COLO668 (cell line): ENCODE measurements around the gene NTSR1.

Source experiments
- DNase-seq: peaks from one replicate; lab custom pipeline; 2025; ENCODE audit not compliant: unreplicated experiment; lab: John Stamatoyannopoulos, UW

NTSR1 gene

DNA sequence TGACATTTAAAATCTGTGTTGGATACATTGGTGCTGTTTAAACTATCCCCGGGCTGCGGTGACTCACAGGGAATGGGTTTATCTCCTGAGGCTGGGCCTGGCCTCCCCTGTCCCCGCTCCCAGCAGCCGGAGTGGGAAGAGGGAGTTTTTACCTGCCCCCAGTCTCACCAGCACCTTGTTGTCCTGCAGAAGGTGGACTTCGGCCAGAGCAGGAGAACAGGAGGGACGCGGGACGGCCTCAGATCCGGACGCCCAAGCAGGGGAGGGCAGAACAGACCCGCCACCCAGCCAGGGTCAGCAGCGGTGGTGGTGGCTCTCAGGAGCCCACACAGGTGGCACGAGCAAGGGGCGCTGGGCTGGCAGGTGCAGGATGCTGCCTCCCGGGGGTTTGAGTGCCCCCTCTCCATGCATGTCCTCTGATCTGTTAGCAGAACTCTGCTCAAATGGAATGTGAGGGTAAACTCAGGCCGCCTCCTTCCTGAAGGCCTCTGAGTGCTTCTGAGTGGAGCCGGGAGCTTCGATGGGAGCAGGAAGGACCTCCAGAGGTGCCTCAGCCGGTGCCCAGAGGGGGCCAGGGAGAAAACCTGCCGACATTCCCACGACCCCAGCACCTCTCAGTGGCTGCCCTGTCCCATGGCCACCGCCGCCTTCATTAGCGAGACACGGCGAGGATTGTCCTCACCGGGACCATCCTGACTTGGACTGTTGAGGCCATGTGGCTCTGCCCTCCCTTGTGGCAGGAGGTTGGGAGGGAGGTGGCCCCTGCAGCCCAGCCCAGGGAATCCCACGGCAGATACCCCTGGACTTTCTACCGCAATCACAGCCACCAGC is 44.2 kb downstream of the NTSR1 start:
- no peak for DNase-seq

DNA sequence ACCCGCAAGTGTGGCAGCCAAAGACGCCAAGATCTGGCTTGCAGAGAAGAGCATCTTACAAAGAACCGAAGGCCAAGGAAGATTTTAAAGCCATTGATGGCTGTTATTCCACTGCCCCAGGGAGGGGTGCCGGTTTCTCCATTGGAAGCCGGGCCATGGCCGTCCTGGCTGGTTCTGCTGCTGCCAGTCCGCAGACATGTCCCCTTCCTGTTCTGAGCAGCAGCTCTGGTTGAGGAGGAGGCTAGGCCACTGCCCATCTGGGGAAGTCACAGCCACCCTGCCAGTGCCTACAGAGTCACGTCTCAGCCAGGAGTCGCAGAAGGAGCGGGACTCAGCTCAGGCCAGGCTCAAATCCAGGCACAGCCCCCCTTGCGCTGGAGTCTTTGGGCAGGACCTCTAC is 45.0 kb downstream of the NTSR1 start:
- no peak for DNase-seq

DNA sequence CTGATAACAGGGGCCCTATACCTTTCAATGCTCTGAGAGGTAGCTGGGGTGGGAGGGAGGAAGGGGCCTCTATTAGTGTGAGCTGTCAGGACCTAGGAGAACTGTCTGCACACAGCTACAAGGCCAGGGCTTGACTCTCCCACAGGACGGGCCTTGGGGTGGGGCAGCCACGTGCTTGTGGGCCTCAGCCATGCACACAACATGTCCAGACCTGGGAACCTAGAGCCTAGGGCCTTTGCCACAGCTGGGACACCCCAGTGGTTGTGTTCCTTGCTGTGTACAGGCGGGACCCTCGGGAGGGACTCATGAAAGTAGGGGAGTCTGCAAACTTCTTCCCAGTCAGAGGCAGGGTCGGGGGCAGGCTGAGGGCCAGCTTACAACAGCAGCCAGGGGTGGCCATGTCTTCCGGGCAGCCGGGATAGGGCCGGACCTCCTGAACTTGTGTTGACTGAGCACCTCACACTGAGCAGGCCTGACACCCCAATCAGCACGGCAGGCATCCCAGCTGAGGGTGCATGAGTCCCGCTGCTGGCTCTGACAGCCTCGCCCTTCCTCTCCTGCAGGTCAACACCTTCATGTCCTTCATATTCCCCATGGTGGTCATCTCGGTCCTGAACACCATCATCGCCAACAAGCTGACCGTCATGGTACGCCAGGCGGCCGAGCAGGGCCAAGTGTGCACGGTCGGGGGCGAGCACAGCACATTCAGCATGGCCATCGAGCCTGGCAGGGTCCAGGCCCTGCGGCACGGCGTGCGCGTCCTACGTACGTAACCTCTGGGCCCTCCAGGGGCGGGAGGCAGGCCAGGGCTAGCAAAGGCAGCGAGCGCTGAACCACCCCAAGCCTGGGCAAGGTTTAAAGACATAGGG is 45.7 kb downstream of the NTSR1 start:
- DNase-seq = no peak

DNA sequence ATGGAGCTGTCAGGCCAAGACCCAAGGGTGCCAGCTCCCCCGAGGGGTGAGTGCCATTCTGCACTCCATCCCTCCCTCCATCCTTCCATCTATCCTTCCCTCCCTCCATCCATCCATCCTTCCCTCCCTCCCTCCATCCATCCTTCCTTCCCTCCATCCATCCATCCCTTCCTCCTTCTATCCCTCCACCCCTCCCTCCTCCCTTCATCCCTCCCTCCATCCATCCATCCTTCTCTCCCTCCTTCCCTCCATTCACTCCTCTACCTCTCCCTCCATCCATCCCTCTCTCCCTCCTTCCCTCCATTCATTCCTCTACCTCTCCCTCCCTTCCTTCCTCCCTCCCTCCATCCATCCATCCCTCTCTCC is 46.3 kb downstream of the NTSR1 start:
- DNase-seq = no peak

DNA sequence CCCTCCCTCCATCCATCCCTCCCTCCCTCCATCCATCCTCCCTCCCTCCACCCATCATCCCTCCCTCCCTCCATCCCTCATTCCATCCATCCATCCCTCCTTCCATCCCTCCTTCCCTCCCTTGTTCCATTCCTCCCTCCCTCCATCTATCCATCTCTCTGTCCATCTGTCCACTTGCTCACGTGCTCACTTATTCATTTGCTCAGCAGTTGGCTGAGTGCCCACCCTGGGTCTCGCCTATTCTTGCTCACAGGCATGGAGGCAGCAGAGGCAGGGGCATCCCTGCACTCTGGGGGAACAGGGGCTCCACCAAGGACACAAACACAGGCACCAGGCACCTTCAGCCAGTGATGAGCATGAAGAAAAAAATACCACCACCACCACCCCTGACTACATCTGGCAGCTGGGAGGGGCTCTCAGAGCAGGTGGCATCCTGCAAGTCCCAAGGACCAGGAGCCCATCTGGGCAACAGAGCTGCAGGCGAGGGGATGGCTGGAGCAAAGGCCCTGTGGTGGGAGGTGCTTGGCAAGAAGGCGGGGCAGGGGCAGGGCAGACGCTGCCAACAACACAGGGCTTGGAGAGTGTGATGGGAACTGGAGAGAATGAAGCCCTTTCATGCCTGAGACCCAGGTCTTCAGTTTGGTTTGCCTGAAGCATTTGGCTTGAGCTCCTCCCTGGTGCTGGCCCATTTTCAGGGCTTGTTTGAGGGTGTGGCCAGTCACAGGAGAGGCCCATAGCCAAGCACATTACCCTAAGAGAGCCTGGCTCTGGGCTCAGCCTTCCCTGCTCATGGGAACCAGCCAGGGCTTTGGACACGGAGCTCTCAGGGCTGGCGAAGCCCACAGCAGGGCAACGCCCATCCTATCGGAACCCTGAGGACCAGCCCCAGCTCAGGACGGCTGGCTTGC is 47.4 kb downstream of the NTSR1 start:
- no peak for DNase-seq

DNA sequence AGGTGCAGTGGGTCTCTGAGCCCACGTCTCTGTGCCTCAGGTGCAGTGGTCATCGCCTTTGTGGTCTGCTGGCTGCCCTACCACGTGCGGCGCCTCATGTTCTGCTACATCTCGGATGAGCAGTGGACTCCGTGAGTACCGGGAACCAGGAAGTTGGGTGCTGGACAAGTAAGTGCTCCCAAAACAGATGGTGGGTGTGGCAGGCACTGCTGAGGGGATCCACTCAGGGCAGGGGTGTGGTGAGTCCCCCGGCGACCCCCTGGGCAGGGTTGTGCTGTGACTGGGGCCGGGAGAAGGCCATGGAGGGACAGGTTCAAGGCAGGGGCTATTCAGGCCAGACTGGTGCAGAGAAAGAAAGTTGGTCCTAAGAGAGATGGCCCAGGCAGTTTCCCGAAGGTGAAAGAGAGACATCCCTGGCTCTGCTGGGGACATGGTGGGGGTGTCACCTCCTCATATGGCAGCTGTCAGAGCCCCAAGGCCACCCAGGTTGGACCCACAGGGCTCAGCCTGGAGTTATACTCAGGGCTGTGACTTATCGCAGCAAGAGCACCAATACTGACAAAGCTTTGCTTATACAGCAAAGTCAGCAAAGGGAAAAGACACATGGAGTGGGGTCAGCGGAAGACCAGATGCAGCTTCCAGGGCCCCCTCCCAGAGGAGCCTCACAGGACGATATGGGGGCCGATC is 49.7 kb downstream of the NTSR1 start:
- no peak for DNase-seq

DNA sequence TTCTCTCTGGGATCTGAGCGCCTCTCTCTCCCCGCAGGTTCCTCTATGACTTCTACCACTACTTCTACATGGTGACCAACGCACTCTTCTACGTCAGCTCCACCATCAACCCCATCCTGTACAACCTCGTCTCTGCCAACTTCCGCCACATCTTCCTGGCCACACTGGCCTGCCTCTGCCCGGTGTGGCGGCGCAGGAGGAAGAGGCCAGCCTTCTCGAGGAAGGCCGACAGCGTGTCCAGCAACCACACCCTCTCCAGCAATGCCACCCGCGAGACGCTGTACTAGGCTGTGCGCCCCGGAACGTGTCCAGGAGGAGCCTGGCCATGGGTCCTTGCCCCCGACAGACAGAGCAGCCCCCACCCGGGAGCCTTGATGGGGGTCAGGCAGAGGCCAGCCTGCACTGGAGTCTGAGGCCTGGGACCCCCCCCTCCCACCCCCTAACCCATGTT is 51.4 kb downstream of the NTSR1 start:
- DNase-seq = no peak

DNA sequence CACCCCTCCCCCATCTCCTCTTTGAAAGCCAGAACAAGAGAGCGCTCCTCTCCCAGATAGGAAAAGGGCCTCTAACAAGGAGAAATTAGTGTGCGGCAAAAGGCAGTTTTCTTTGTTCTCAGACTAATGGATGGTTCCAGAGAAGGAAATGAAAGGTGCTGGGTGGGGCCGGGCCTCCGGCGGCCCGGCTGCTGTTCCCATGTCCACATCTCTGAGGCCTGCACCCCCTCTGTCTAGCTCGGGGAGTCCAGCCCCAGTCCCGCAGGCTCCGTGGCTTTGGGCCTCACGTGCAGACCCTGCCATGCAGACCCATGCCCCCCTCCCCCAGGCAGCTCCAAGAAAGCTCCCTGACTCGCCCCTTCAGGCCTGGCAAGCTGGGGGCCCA is 51.8 kb downstream of the NTSR1 start:
- DNase-seq = no peak

DNA sequence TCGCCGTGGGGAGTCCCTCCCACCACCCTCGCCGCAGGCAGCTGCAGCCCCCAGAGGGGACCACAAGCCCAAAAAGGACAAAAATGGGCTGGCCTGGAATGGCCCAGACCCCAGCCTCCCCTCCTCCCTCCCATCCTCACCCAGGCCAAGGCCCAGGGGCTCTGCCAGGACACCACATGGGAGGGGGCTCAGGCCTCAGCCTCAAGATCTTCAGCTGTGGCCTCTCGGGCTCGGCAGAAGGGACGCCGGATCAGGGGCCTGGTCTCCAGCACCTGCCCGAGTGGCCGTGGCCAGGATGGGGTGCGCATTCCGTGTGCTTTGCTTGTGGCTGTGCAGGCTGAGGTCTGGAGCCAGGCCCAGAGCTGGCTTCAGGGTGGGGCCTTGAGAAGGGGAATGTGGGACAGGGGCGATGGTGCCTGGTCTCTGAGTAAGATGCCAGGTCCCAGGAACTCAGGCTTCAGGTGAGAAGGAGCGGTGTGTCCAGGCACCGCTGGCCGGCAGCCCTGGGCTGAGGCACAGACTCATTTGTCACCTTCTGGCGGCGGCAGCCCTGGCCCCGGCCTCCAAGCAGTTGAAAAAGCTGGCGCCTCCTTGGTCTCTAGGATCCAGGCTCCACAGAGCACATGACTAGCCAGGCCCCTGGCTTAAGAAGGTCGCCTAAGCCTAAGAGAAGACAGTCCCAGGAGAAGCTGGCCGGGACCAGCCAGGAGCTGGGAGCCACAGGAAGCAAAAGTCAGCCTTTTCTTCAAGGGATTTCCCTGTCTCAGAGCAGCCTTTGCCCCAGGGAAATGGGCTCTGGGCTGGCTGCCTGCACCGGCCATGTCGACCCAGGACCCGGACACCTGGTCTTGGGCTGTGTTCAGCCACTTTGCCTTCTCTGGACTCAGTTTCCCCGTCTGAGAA is 52.5 kb downstream of the NTSR1 start:
- no peak for DNase-seq

DNA sequence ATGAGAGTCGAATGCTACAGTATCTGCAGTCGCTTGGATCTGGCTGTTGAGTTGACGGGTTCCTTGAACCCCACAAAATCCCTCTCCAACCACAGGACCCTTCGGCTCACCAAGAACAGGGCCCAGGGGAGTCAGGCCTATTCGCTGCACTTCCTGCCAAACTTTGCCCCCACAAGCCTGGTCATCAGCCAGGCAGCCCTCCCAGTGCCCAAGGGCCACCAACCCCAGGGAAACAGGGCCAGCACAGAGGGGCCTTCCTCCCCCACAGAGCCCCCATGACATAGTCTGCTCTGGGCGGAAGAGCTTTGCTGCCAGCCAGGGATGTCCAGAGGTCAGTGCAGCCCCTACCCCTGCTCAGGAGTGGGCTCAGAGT is 53.1 kb downstream of the NTSR1 start:
- no peak for DNase-seq

DNA sequence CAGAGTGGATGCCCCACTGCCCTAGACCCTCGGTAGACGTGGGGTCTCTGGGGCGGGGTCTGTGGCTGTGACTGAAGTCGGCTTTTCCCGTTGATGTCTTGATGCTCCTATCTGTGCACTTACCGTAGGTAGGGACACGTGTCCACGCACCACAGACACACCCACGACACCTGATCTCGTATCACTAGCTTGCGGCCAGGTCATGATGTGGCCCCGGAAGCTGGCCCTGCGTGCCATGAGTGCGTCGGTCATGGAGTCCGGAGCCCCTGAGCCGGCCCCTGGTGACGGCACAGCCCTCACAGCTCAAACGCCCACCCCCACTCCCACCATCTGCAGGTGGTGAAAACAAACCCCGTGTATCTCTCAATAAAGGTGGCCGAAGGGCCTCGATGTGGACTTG is 53.7 kb downstream of the NTSR1 start:
- DNase-seq = no peak

DNA sequence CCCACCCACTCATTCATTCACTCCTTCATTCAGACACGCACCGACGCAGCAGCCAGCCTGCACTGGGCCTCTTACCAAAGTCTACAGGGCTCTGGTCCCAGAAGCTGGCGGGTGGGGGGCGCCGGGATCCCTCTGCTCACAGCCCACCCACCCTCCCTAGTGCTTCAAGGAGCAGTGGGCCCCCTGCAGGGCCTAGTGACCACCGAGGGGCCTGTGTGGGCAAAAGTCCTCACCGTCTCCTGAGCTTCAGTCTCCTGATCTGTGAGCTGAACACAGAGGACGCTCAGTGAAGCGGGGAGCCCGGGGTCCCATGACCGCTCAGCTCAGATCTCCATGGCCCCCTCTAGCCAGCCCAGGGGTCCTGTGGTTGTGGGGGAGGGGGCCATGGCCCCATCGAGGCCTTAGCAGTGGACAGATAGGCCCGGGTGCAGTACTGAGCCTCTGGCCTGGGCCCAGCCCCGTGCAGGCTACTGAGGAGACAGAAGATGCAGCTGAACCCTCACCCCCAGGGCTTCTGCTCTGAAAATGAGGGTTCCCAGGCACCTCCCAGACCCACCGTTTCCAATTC is 54.2 kb downstream of the NTSR1 start:
- DNase-seq = no peak

DNA sequence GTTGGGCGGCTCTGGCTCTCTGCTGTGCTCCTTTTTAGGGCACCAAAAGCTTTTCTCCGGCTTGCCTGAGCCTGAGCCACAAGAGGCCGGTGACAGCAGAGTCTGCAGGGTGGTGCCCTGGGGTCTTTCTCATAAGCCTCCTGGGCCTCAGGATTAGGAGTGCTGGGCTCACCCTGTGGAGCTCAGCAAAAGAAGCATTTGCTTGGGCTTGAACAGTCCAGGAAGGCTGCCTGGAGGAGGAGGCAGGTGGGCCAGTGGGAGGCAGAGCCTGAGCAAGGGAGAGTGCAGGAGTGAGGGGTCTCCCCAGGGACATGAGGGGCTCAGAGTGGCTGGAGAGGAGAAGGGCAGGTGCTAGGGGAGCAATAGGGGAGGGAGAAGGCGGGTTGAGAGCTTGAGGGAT is 54.8 kb downstream of the NTSR1 start:
- DNase-seq = no peak

DNA sequence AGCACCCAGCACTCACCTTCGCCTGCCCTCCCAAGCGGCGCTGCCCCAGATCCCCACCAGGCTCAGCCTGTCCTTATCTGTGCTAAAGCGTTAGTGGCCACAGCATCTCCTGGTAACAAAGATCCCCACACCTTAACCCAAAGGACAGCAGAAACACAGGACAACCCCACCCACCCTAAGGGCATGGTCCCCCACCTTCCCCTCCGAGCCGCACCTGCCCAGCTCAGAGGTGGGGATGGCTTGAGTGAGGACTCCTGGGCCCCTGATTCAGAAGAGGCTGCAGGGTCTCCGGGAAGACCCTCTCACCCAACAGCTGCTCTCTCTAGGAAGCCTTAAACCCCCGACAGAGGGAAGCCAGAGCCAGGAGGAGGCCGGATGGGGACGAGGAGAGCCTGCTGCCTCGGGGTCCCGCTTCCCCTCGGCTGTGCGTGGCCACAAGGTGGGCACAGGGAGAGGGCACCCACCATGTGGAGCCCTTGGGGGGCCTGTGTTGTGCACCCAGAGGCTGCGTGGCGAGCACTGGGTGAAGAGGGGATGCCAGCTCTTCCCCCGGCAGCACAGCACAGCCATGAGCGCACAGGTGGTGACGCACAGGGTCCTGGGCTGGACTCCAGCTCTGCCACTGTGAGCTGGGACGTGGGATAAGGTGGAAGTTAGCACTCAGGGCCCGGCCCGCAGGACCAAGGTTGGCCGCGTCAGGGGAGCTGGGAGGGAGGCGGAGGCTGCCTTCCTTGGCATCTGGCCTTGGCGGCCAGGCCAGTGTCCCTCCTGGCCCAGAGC is 55.7 kb downstream of the NTSR1 start:
- DNase-seq = no peak

DNA sequence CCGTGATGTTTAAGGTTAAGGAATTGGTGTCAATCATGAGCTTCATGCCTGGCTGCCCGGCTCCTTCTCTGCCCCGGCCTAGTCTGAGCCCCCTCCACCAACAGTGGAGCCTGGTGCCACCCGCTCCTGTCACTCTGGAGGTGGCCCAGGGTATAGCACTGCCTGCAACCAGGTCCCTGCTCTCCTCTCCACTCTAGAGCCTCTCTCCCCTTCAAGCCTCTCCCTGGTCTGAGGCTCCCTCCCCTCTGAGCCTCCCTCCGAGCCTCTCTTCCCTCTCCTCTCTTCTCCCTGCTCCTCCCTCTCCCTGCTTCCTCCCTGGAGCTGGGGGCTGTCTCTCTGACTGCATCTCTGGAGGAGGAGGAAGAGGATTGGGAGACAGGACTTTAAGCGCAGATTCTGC is 56.4 kb downstream of the NTSR1 start:
- no peak for DNase-seq

DNA sequence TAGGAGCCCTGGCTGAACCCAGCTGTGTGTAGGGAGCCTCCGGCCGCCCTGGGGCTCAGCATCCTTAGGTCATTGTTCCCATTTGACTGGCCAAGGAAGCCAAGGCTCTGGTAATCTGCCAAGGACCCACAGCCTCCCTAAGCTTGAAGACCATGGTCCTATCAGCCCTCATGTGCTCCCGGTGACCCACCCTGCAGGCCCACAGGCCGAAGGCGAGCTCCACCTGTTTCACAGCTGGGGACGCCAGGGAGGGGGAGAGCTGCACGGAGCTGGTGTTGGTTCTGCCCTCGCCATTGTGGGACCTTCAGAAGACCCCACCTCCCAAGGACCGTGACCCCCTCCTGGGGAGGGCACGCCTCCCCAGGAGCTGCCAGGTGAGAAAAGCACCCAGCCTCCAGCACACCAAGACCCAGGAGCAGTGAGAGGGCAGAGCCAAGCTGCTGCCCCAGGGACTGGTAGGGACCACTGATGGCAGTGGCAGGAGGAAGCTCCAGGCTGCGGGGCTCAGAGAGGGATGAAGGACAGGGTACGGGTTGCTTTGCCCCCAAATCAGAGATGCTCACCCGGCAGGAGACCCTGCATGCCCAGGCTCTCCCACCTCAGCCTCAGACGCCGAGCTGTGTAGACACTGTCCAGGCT is 56.9 kb downstream of the NTSR1 start:
- DNase-seq = no peak

DNA sequence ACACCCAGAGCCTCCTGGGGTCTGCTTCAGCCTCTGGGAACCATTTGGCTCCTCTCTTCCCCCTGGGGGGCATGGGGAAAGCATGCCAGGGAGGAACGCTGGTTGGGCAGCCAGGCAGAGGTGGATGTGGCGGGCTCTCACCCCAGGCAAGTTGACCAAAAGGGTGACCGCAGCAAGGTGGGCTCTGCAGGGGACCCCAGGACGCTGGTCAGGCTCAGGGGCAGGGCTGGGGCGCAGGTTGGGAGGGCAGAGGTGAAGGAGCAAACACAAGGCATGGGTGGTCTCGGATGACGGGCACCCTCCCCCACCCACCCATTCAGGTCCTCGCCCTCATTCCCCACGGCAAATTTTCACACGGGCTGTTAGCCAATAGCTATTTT is 57.4 kb downstream of the NTSR1 start:
- no peak for DNase-seq

DNA sequence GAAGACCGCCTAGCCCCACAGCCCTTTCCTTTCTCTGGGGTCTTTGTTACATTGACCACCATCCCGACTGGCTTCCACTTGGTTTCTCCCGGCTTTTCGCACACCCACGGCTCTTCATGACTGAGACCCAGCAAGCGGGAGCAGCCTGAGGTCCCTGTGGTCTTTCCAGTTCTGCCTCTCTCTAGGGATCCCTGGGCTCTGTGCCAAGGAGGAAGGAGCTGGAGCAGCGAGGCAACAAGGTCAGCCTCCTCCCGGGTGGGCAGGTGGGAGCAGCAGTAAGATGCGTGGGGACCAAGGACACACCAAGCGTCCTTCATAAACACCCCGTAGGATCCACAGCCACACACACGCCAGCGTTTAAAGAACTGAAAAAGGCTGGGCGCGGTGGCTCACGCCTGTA is 58.1 kb downstream of the NTSR1 start:
- DNase-seq = peak; percentile 43
